Neural crest cell (in vitro differentiated cells): ENCODE results near the gene CMIP. TPM values are rescaled to one million over a fixed set of nuclear protein-coding genes. Genes with fewer than 3 reads are reported as not detected.

ENCODE experiments used
- DNase-seq: peaks from one replicate; pipeline ENCODE4 v3.0.0; 2021; ENCODE audit warnings: low read depth, mixed read lengths, low spot score
- H3K27ac Mint-ChIP-seq: one replicate; pipeline ENCODE4 v1.8.0; 2021; ENCODE audit warnings: mild to moderate bottlenecking, mixed read lengths; ENCODE audit not compliant: unreplicated experiment
- H3K27me3 Mint-ChIP-seq: 2 replicates; pipeline ENCODE4 v1.8.0; 2021; ENCODE audit warnings: low read depth, mild to moderate bottlenecking, mixed read lengths
- H3K36me3 Mint-ChIP-seq: 2 replicates; pipeline ENCODE4 v1.8.0; 2021; ENCODE audit warnings: low read depth, mild to moderate bottlenecking, mixed read lengths
- H3K4me1 Mint-ChIP-seq: 2 replicates; pipeline ENCODE4 v1.8.0; 2021; ENCODE audit warnings: mixed read lengths
- H3K4me3 Mint-ChIP-seq: one replicate; pipeline ENCODE4 v1.8.0; 2021; ENCODE audit warnings: mild to moderate bottlenecking, mixed read lengths
- H3K9me3 Mint-ChIP-seq: 2 replicates; pipeline ENCODE4 v1.8.0; 2021; ENCODE audit warnings: mixed read lengths
- total RNA-seq: library from RNA; stranded (reverse); gene quantifications from 2 replicates; pipeline ENCODE4 v1.2.1, GENCODE V29; 2021
- TF ChIP-seq, protein P1 (sequence below): fragments of 200-600 bp; sonication (generic); conservative IDR thresholded peaks from 2 replicates; pipeline ENCODE4 v1.5.0; 2021; ENCODE audit warnings: antibody characterized with exemption, mild to moderate bottlenecking

Gene CMIP
- total RNA-seq, 1 donor from 2014 or later: 41.2 TPM

DNA sequence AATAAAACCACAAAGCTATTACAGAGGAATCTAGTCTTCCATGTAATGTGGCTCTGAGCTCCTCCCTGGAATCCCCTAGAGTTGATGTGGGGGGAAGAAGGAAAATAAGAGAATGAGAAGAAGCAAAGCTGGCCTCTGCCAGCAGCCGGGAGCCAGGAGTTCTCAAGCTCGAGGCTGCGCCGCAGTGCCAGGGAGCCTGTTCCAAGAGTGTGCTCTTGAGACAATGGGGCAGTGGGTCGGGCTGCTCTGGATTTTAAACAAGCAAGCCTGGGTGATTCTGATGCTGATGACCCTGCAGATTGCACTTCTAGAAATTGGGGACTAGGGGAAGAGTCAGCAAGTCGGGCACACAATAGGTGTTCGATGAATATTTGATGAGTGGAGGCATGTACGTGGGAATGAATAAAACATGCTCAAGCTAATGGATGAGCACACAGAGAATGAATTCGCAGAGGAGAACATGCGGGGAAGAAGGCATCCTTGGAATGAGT is 119.9 kb downstream of the CMIP start:
- Mint-ChIP-seq H3K36me3 (no peaks in the 10 kb centered on the region), H3K27me3 (no peaks in the 10 kb centered on the region), H3K4me3 (no peak overlapping the region), H3K4me1 (peaks cover 19% of the 10 kb centered on the region), H3K27ac (peak overlapping the region; percentile 73), H3K9me3 (no peaks in the 10 kb centered on the region)
- TF ChIP-seq, protein P1, sequence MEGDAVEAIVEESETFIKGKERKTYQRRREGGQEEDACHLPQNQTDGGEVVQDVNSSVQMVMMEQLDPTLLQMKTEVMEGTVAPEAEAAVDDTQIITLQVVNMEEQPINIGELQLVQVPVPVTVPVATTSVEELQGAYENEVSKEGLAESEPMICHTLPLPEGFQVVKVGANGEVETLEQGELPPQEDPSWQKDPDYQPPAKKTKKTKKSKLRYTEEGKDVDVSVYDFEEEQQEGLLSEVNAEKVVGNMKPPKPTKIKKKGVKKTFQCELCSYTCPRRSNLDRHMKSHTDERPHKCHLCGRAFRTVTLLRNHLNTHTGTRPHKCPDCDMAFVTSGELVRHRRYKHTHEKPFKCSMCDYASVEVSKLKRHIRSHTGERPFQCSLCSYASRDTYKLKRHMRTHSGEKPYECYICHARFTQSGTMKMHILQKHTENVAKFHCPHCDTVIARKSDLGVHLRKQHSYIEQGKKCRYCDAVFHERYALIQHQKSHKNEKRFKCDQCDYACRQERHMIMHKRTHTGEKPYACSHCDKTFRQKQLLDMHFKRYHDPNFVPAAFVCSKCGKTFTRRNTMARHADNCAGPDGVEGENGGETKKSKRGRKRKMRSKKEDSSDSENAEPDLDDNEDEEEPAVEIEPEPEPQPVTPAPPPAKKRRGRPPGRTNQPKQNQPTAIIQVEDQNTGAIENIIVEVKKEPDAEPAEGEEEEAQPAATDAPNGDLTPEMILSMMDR: no peak
- DNase-seq: no peak

DNA sequence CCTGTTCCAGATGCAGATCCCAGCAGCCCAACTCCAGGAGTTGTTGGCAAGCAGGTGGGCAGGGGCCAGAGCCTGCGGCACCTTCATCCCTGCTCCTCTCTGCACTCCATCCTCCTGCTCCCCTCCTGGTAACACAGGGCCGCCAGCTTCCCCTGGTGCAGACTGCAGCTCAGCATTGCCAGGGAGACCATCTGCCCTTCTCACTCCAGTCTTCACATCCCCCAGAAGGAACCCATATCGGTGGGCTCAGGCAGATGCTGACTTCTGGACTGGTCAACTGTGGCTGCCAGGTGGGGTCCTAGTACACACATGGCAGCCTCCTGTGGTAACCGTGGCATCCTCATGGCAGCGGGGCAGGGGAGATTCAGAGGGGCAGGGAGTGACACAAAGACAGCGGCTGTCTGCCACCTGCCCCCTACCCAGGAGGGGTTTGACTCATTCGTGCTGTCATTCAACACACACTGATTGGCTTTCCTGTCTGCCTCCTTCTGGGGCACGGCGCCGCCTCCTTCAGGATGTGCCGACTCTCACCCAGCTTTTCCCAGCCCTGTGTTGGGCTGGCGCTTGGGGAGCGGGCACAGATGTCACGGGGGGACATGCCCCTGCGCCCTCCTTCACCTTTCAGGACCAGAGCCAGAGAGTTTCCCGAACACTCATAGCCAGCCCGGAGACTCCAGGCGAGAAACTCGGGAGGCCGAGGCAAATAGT is 120.9 kb downstream of the CMIP start:
- peaks cover 22% of the 10 kb centered on the region for H3K4me1 Mint-ChIP-seq
- no peak for DNase-seq
- H3K27me3 Mint-ChIP-seq: no peaks in the 10 kb centered on the region
- peak overlapping the region; percentile 35 for H3K27ac Mint-ChIP-seq
- no peak overlapping the region for H3K4me3 Mint-ChIP-seq
- TF ChIP-seq, protein P1: no peak
- no peaks in the 10 kb centered on the region for H3K9me3 Mint-ChIP-seq
- H3K36me3 Mint-ChIP-seq: no peaks in the 10 kb centered on the region

DNA sequence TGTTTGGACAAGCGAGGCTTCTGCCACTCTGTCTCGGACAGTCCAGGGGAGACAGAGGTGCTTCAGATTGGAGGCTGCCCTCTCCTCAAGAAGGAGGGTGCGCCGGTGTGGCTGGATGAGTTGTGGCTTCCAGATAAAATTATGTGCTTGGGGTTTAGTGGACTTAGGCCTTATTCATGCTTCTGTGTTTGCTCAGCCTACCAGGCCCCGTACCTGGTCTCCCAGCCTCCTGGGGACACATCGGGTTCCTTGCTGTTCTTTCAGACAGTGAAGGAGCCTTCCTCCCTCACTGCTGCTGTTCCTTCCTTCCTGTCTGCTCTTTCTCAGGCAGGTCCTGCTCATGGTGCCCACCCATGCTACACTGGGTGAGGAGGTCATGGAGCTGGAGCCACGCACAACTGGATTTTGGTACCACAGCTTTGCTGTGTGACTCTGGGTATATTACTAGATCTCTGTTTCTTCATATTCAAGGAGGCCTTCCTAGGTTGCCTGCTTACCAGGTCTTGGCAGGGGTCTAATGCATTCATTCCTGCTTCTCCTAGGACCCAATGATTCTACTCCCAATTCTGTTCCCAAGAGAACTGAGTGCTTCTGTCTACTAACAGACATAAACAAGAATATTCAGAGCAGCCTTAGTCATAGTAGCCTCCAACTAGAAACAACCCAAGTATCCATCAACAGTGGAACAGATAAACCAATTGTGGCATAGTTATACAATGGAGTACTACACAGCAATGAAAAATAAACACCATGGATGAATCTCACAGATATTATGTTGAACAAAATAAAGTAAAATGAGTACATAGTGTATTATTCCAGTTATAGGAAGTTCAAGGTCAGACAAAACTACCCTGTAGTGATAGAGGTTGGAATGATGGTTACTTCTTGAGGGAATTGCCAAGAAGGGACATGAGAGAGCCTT is 121.7 kb downstream of the CMIP start:
- Mint-ChIP-seq H3K9me3 (no peaks in the 10 kb centered on the region), H3K4me3 (no peak overlapping the region), H3K27me3 (no peaks in the 10 kb centered on the region), H3K36me3 (no peaks in the 10 kb centered on the region), H3K27ac (no peak overlapping the region), H3K4me1 (peaks cover 22% of the 10 kb centered on the region)
- TF ChIP-seq, protein P1: no peak
- DNase-seq: no peak

DNA sequence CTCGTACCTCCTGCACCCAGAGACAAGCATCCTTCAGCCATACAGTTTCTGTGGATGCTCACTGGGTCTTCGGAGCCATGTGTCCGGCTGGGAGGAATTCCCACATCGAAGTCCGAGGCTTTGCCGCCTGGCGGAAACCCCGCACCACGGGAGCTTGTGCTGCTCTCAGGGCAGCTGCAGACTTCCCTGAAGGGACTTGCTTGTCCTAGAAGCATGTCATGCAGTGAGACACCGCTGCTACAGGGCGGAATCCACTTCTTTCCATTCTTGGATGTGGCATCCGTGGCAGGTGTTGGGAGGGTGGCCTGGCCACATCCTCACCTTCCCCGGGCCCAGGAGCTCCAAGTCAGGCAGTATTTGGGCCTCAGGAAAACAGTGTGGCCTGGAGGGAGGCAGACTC is 122.5 kb downstream of the CMIP start:
- Mint-ChIP-seq H3K36me3 (no peaks in the 10 kb centered on the region), H3K9me3 (no peaks in the 10 kb centered on the region), H3K4me3 (no peak overlapping the region), H3K27ac (no peak overlapping the region), H3K4me1 (peaks cover 22% of the 10 kb centered on the region), H3K27me3 (no peaks in the 10 kb centered on the region)
- TF ChIP-seq, protein P1: no peak
- DNase-seq: no peak

DNA sequence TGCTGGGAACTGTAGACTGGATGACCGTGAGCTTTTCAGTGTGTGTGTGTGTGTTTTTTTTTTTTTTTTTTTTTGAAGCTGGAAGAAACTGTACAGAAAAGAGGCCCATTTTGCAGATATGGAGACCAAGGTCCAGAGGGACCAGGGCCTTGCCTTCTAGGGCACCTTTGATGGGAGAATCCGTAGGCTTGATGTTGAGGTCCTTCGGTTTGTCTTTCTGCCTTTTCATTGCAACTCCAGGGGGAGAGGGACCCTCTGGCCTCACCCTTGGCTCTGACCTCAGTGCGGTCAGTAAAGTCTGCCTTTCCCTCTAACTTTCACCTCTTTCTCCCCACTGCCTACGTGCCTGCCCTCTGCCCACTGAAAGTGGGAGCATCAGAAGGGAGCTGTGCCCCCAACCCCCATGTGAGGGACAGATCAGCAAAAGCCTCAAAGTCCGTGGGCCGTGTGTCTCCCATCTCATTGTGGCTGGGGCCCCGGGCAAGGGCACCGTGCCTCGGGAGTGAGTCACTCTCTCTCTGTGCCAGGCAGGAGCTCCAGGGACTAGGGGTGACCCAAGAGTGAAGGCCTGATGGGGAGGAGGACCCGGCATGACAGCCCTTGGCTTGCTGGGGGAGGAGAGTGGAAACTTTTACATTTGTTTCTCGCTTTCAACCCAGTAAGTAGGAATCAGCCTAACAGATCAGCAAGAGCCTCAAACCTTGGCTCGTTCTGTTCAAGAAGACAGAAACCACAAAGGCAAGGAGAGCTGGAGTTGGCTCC is 123.6 kb downstream of the CMIP start:
- TF ChIP-seq, protein P1: no peak
- Mint-ChIP-seq H3K27ac (no peak overlapping the region), H3K36me3 (no peaks in the 10 kb centered on the region)

More for the DNA sequence above, 123.6 kb downstream of the CMIP start:
- no peaks in the 10 kb centered on the region for H3K9me3 Mint-ChIP-seq
- peaks cover 22% of the 10 kb centered on the region for H3K4me1 Mint-ChIP-seq
- no peaks in the 10 kb centered on the region for H3K27me3 Mint-ChIP-seq
- no peak overlapping the region for H3K4me3 Mint-ChIP-seq
- no peak for DNase-seq
